HepG2 (cell line): ENCODE measurements around the gene RRAD. TPM values are rescaled to one million over a fixed set of nuclear protein-coding genes. Genes with fewer than 3 reads are reported as not detected.

Experiments used
- ATAC-seq: fragments of 200-7000 bp; cut with Tn5 transposase; 3 replicates; pipeline ENCODE4 v1.9.1; 2020; ENCODE audit warnings: mild to moderate bottlenecking, moderate library complexity
- BruUV-seq: library from RNA; stranded (reverse); fragments of 400-500 nt; replicated peaks from 2 replicates; lab custom pipeline; 2021; lab: Mats Ljungman, UMichigan
- CTCF ChIA-PET: fragments of 300-600 bp; formaldehyde crosslinking; extraction: SDS; loops from one replicate; lab custom pipeline; 2021; ENCODE audit warnings: low total read pairs, inconsistent platforms, low intra/inter-chr PET ratio; lab: Yijun Ruan, JAX
- POLR2A ChIA-PET: fragments of 350-600 bp; sonication (Branson Sonifier 250); formaldehyde crosslinking; loops from one replicate; lab custom pipeline; 2020; ENCODE audit warnings: antibody characterized with exemption, inconsistent platforms; lab: Yijun Ruan, JAX
- DNase-seq: peaks from one replicate; pipeline ENCODE4 v3.0.0-alpha.2; 2015; ENCODE audit warnings: low spot score
- FAIRE-seq: peaks from 3 replicates; lab custom pipeline; 2011; peaks lifted over from hg19 to GRCh38; lab: Jason Lieb, UNC
- H2AFZ ChIP-seq: one replicate; pipeline ENCODE4 v1.6.1; 2011; ENCODE audit warnings: low read length, inconsistent platforms
- H3K27ac ChIP-seq: fragments of 300-600 bp; 3 replicates; pipeline ENCODE4 v1.8.0; 2011; ENCODE audit warnings: mixed run types, mild to moderate bottlenecking, mixed read lengths, low read length, inconsistent platforms; ENCODE audit not compliant: insufficient read depth; ENCODE audit errors: extremely low read length
- H3K27me3 ChIP-seq, 2 experiments: fragments of 200-600 bp in 1 of 2; 2 replicates in 1 of 2; 3 replicates in 1 of 2; pipeline versions ENCODE4 v1.6.0 to v1.8.0; 2011; ENCODE audit warnings: low read length in 2 of 2, mild to moderate bottlenecking in 2 of 2, moderate library complexity in 2 of 2, inconsistent platforms in 1 of 2; ENCODE audit not compliant: insufficient read depth in 2 of 2, control insufficient read depth in 1 of 2
- H3K36me3 ChIP-seq, 2 experiments: fragments of 200-600 bp in 1 of 2; replicated peaks in 1 of 2; 2 replicates in 1 of 2; 3 replicates in 1 of 2; pipeline versions ENCODE4 v1.5.1 to v1.8.0; 2011; ENCODE audit warnings: low read length in 2 of 2, inconsistent platforms in 1 of 2; ENCODE audit not compliant: insufficient read depth in 2 of 2, control insufficient read depth in 1 of 2
- H3K4me1 ChIP-seq: 2 replicates; pipeline ENCODE4 v1.5.1; 2012; ENCODE audit warnings: low read length, inconsistent platforms; ENCODE audit not compliant: insufficient read depth
- H3K4me2 ChIP-seq: 2 replicates; pipeline ENCODE4 v1.6.0; 2011; ENCODE audit warnings: low read depth, low read length, inconsistent platforms
- H3K4me3 ChIP-seq, 3 experiments: fragments of 200-600 bp in 1 of 3; sonication (generic), shearing (Covaris generic) in 1 of 3; replicated peaks in 1 of 3; 2 replicates each; pipeline ENCODE4 v1.5.1; 2011 to 2016; ENCODE audit warnings: low read length in 3 of 3, inconsistent platforms in 2 of 3, low read depth in 2 of 3, mild to moderate bottlenecking in 2 of 3, control low read depth in 1 of 3, mixed read lengths in 1 of 3; ENCODE audit not compliant: insufficient read depth in 1 of 3
- H3K79me2 ChIP-seq: one replicate; pipeline ENCODE4 v1.6.1; 2011; ENCODE audit warnings: low read length, inconsistent platforms; ENCODE audit not compliant: insufficient read depth
- H3K9ac ChIP-seq: 2 replicates; pipeline ENCODE4 v1.6.0; 2011; ENCODE audit warnings: mild to moderate bottlenecking, low read depth, low read length, inconsistent platforms; ENCODE audit not compliant: insufficient read depth
- H3K9me3 ChIP-seq: 2 replicates; pipeline ENCODE4 v1.5.1; 2012; ENCODE audit warnings: mild to moderate bottlenecking, low read length
- H4K20me1 ChIP-seq: 2 replicates; pipeline ENCODE4 v1.6.0; 2011; ENCODE audit warnings: inconsistent platforms, mild to moderate bottlenecking, low read length, moderate library complexity; ENCODE audit not compliant: insufficient read depth
- CAMTA2 ChIP-seq: sonication (generic); formaldehyde crosslinking; IDR thresholded peaks from 2 replicates; pipeline ENCODE4 v1.4.0; 2020; ENCODE audit warnings: mild to moderate bottlenecking, missing genetic modification reagents, borderline replicate concordance
- GTF3A ChIP-seq: sonication (generic); formaldehyde crosslinking; conservative IDR thresholded peaks from 2 replicates; pipeline ENCODE4 v1.4.0; 2020; ENCODE audit warnings: mild to moderate bottlenecking, missing genetic modification reagents
- SP5 ChIP-seq: IDR thresholded peaks from 2 replicates; pipeline ENCODE4 v1.6.1; 2016; ENCODE audit warnings: low read depth, borderline replicate concordance
- SPEN ChIP-seq: sonication (generic); formaldehyde crosslinking; IDR thresholded peaks from 2 replicates; pipeline ENCODE4 v1.5.1; 2020; ENCODE audit warnings: low read depth, mild to moderate bottlenecking, missing genetic modification reagents
- TSC22D2 ChIP-seq: sonication (generic); formaldehyde crosslinking; IDR thresholded peaks from 2 replicates; pipeline ENCODE4 v1.5.1; 2020; ENCODE audit warnings: missing genetic modification reagents, mild to moderate bottlenecking, borderline replicate concordance
- ZNF552 ChIP-seq: sonication (generic); formaldehyde crosslinking; IDR thresholded peaks from 2 replicates; pipeline ENCODE4 v1.9.0; 2022; ENCODE audit warnings: missing genetic modification reagents, mild to moderate bottlenecking, borderline replicate concordance
- ZNF768 ChIP-seq: sonication (generic); formaldehyde crosslinking; IDR thresholded peaks from 2 replicates; pipeline ENCODE4 v1.4.0; 2020; ENCODE audit warnings: missing genetic modification reagents
- whole genome bisulfite sequencing: methylation state at CpG from one replicate; pipeline ENCODE4 v1.1.6; 2017; ENCODE audit warnings: low lambda C conversion rate; 5-methylcytosine and 5-hydroxymethylcytosine counted together
- in situ Hi-C: cut with HindIII; loops from 2 replicates; pipeline ENCODE4 v1.10.0; 2017; ENCODE audit warnings: low pct_unique_long_range_greater_than_20kb; ENCODE audit not compliant: extremely low pct_ligation_motif_present
- intact Hi-C: fragments of 100-400 bp; cut with micrococcal nuclease; formaldehyde crosslinking; loops from one replicate; pipeline ENCODE4 v1.10.0; 2022; ENCODE audit not compliant: unreplicated experiment
- polyA plus RNA-seq, 8 experiments: library from polyadenylated mRNA; depleted of rRNA in 3 of 8; stranded (reverse) in 7 of 8; unstranded in 1 of 8; fragments of >200 nt; fragmentation: Illumina TruSeq in 4 of 8; extraction: Trizol in 4 of 8; gene quantifications; 2 replicates each; pipeline versions ENCODE4 v1.2.1 to v1.2.3, GENCODE V29; 2011 to 2016; ENCODE audit warnings: low read depth in 4 of 8, missing spikeins in 1 of 8, mixed read lengths in 1 of 8; ENCODE audit not compliant: insufficient read depth in 1 of 8
- total RNA-seq, 5 experiments: library from RNA; depleted of rRNA; stranded (reverse); fragments of >200 nt; fragmentation: Illumina TruSeq; extraction: Trizol; gene quantifications; 2 replicates each; pipeline ENCODE4 v1.2.3, GENCODE V29; 2016; ENCODE audit warnings: low read depth in 1 of 5
- TF ChIP-seq, protein P1 (sequence below): sonication (generic); formaldehyde crosslinking; IDR thresholded peaks from 2 replicates; pipeline ENCODE4 v1.8.0; 2022; ENCODE audit warnings: mild to moderate bottlenecking, missing genetic modification reagents, borderline replicate concordance

Gene RRAD
- total and polyA plus RNA-seq, 2 of the 13 experiments (the other 11 are each of a cell fraction or from before 2014, with no cell fraction given), result 0.80 to 1.1 TPM

- in situ Hi-C loops, result no loop called here
- 40% methylated on average over 1 of the region's 8 CpGs for WGBS
- H3K36me3 ChIP-seq, result no peaks in the 10 kb centered on the region
- H3K9ac ChIP-seq, result no peak overlapping the region
- ChIA-PET POLR2A (no interaction called here), CTCF (no interaction called here)
- no peak for TF ChIP-seq ZNF552
- TF ChIP-seq GTF3A (CRISPR knock-in tag), result no peak
- TF ChIP-seq, protein P1, sequence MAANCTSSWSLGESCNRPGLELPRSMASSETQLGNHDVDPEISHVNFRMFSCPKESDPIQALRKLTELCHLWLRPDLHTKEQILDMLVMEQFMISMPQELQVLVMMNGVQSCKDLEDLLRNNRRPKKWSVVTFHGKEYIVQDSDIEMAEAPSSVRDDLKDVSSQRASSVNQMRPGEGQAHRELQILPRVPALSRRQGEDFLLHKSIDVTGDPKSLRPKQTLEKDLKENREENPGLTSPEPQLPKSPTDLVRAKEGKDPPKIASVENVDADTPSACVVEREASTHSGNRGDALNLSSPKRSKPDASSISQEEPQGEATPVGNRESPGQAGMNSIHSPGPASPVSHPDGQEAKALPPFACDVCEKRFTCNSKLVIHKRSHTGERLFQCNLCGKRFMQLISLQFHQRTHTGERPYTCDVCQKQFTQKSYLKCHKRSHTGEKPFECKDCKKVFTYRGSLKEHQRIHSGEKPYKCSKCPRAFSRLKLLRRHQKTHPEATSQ (CRISPR knock-in tag), result no peak
- TF ChIP-seq TSC22D2 (CRISPR knock-in tag), result no peak
- no peak for TF ChIP-seq SPEN
- TF ChIP-seq CAMTA2 (CRISPR knock-in tag), result no peak
- no TSS peak for BruUV-seq
- H2AFZ ChIP-seq, result no peak overlapping the region
- no peak overlapping the region for H3K4me3 ChIP-seq
- no peak overlapping the region for H3K27ac ChIP-seq
- FAIRE-seq (no peak), ATAC-seq (no peak), DNase-seq (no peak)
- no peak overlapping the region for H3K4me2 ChIP-seq
- no peaks in the 10 kb centered on the region for H4K20me1 ChIP-seq
- H3K9me3 ChIP-seq, result no peaks in the 10 kb centered on the region
- intact Hi-C loops, result no loop called here
- no peaks in the 10 kb centered on the region for H3K79me2 ChIP-seq
- H3K4me1 ChIP-seq, result peaks cover 27% of the 10 kb centered on the region
- H3K27me3 ChIP-seq, result no peaks in the 10 kb centered on the region; a peak in 1 of 5 replicates
These were observed 13.5 kb downstream of the RRAD start for GRCh38 chr16:66911801-66912200.

- Histone ChIP-seq H2AFZ (no peak overlapping the region), H3K4me3 (no peak overlapping the region), H4K20me1 (no peaks in the 10 kb centered on the region), H3K9me3 (no peaks in the 10 kb centered on the region), H3K9ac (no peak overlapping the region), H3K4me1 (peaks cover 34% of the 10 kb centered on the region), H3K79me2 (no peaks in the 10 kb centered on the region), H3K27me3 (no peaks in the 10 kb centered on the region; a peak in 1 of 5 replicates), H3K36me3 (no peaks in the 10 kb centered on the region), H3K4me2 (no peak overlapping the region), H3K27ac (no peak overlapping the region)
- DNase-seq (no peak), FAIRE-seq (no peak), ATAC-seq (no peak)
- no TSS peak for BruUV-seq
- intact Hi-C loops, result no loop called here
- CTCF ChIA-PET, result no interaction called here
- WGBS, result 24% methylated on average over 3 of the region's 5 CpGs
- in situ Hi-C loops, result no loop called here
- POLR2A ChIA-PET, result interaction anchor here (1.2 to 2.2 kb wide), 5 partner anchors 7 to 31 kb away, joined by 3 to 15 read pairs (median 5); partner anchors contain the start of genes CDH16, CIAO2B and PDP2
- TF ChIP-seq ZNF768, result peak; percentile 78; the same call in 1 of the 2 replicates
- TF ChIP-seq SP5 (CRISPR knock-in tag), result no peak
These were observed 14.2 kb downstream of the RRAD start for GRCh38 chr16:66911112-66911511.
